Motor neuron (in vitro differentiated cells): ENCODE data around the gene ZXDA. TPM values are rescaled to one million over a fixed set of nuclear protein-coding genes. Genes with fewer than 3 reads are reported as not detected.
"Not testable (repeated sequence)": the region's sequence is repeated elsewhere in the genome, so short reads cannot be mapped to it uniquely, and the experiment has no call there.

Experiments used
- ATAC-seq, 8 experiments: fragments of 200-7000 bp; cut with Tn5 transposase; replicated peaks in 6 of 8; 2 replicates each; pipeline ENCODE4 v1.8.0; 2021; ENCODE audit warnings: mild to moderate bottlenecking in 8 of 8, moderate library complexity in 8 of 8
- H3K27ac ChIP-seq, 2 donors: fragments of 250-450 bp; sonication (Bioruptor Pico); 2 replicates each; pipeline ENCODE4 v1.9.0; 2021; ENCODE audit warnings: antibody characterized with exemption in 2 of 2, mild to moderate bottlenecking in 2 of 2, moderate library complexity in 1 of 2
- H3K4me1 ChIP-seq, 2 donors: fragments of 250-450 bp; sonication (Bioruptor Pico); replicated peaks in 1 of 2; 2 replicates each; pipeline ENCODE4 v1.6.1; 2021; ENCODE audit warnings: antibody characterized with exemption in 2 of 2, mild to moderate bottlenecking in 2 of 2, moderate library complexity in 1 of 2
- H3K4me3 ChIP-seq, 5 donors: fragments of 250-450 bp; sonication (Bioruptor Pico); 2 replicates each; pipeline ENCODE4 v1.9.0; 2021; ENCODE audit warnings: antibody characterized with exemption in 5 of 5, mild to moderate bottlenecking in 5 of 5, moderate library complexity in 4 of 5
- WGBS, 10 experiments: fragments of 450-650 bp; shearing (Covaris generic); methylation state at CpG; one replicate each; pipeline ENCODE4 v1.0.0; 2022; 5-methylcytosine and 5-hydroxymethylcytosine counted together
- in situ Hi-C, 9 experiments: fragments of 400-800 bp; cut with MboI; loops; one replicate each; pipeline ENCODE4 v1.15.0; 2021; ENCODE audit warnings: low sequenced_read_pairs in 9 of 9, low pct_unique_long_range_greater_than_20kb in 2 of 9; ENCODE audit not compliant: unreplicated experiment in 9 of 9
- total RNA-seq, 8 experiments: library from RNA; unstranded; fragments of 300-600 nt; gene quantifications; 2 replicates each; pipeline versions ENCODE4 v1.2.3 to v1.2.4, GENCODE V29; 2022

The ZXDA gene, protein sequence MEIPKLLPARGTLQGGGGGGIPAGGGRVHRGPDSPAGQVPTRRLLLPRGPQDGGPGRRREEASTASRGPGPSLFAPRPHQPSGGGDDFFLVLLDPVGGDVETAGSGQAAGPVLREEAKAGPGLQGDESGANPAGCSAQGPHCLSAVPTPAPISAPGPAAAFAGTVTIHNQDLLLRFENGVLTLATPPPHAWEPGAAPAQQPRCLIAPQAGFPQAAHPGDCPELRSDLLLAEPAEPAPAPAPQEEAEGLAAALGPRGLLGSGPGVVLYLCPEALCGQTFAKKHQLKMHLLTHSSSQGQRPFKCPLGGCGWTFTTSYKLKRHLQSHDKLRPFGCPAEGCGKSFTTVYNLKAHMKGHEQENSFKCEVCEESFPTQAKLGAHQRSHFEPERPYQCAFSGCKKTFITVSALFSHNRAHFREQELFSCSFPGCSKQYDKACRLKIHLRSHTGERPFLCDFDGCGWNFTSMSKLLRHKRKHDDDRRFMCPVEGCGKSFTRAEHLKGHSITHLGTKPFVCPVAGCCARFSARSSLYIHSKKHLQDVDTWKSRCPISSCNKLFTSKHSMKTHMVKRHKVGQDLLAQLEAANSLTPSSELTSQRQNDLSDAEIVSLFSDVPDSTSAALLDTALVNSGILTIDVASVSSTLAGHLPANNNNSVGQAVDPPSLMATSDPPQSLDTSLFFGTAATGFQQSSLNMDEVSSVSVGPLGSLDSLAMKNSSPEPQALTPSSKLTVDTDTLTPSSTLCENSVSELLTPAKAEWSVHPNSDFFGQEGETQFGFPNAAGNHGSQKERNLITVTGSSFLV
- total RNA-seq, result 1 to 10 TPM in 6 of 8 experiments, under 1 TPM in 1, not detected in 1; 0.78 to 6.7 (median 2.6) TPM

DNA sequence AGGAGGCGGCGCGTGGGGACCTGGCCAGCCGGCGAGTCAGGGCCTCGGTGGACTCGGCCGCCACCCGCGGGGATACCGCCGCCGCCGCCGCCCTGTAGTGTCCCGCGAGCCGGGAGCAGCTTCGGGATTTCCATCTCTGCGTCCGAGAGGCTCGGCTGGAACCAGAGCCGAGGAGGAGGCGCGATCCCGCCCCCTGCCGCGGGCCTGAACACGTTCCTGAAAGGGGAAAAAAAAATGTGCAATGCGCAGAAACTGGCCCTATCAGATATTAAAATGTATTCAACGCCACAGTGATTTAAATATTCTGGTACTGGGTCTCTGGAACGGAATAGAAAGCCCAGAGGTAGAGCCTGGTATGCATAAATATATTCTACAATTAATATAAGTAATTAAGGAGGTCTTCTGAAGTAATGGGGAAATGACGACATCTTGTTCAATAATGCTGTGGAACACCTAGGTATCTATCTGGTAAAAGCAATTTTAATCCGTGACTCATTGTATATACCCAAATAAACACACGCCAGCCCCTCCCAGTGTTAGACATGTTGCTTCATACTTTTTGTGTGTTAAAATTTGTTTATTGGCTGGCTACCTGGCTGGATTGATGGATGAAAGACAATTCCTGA is at the start of gene ZXDA:
TSS of gene ZXDA (minus strand) at position 172 of the 626 bp plus-strand sequence. CDS start at position 134, 38 bp downstream.
- in situ Hi-C loops, result not testable (repeated sequence)
- Histone ChIP-seq H3K4me3 (peak within 1 kb of the TSS; percentile 16 to 73 (median 44)), H3K27ac (peak within 1 kb of the TSS in 1 of 2 donors; percentile 97), H3K4me1 (peaks cover 0 to 12% of the 10 kb centered on the region in 2 donors)
- WGBS, 10 experiments, result 0 to 100% (median 43%) methylated on average over 1 to 5 of the region's 35 CpGs; no CpG with 5 or more reads in 6 of the 10 experiments
- peak; percentile 61 to 87 (median 73) for ATAC-seq

DNA sequence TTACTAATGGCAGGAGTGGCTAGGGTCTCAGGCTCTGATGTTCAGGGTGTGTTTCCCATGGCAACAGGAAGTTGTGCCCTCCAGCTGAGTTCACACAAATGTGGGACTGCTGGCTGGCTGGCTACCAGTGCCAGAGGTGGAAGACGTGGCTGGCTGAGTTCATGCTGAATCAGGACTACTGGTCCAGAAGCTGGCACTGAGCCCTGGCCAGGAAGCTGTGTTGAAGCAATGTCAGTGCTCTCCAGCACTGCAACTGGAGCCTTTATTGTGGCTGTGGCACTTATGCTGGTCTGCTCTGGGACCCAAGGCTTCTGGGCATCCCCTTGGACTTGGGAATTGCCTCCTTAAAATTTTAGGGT is 42.0 kb upstream of the ZXDA start:
- no peak overlapping the region for H3K4me3 ChIP-seq
- H3K27ac ChIP-seq, result no peak overlapping the region
- ATAC-seq, result no peak
- in situ Hi-C loops, result no loop called here
- no peaks in the 10 kb centered on the region for H3K4me1 ChIP-seq
- WGBS, 10 experiments, result 0% methylated on average over 1 of the region's 1 CpG; no CpG with 5 or more reads in 9 of the 10 experiments

DNA sequence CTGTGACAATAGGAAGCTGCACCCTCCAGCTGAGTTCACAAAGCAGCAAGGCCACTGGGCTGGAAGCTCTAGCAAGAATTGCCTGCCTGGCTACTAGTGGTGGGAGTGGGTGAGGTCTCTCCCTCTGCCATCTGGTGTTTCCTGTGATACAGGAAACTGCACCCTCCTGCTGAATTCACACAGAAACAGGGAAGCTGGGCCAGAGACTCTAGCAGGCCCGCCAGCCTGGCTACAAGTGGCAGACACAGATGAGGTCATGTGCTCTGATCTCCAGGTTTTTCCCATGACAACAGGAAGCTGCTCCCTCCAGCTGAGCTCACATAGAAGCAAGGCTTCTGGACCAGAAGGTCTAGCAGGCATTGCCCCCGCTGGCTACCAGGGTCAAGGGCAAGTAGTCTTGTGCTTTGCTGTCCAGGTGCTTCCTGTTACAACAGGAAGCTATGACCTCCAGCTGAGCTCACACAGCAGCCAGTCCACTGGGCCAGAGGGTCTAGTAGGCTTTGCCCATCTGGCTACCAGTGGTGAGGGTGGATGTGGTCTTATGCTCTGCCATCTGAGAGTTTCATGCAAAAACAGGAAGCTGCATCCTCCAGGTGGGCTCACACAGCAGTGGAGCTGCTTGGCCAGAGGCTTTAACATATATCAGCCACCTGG is 41.5 kb upstream of the ZXDA start:
- no peaks in the 10 kb centered on the region for H3K4me1 ChIP-seq
- no peak for ATAC-seq
- no peak overlapping the region for H3K4me3 ChIP-seq
- no peak overlapping the region for H3K27ac ChIP-seq
- whole genome bisulfite sequencing, 10 experiments, result no CpG with 5 or more reads among the region's 2 CpGs
- in situ Hi-C loops, result no loop called here

DNA sequence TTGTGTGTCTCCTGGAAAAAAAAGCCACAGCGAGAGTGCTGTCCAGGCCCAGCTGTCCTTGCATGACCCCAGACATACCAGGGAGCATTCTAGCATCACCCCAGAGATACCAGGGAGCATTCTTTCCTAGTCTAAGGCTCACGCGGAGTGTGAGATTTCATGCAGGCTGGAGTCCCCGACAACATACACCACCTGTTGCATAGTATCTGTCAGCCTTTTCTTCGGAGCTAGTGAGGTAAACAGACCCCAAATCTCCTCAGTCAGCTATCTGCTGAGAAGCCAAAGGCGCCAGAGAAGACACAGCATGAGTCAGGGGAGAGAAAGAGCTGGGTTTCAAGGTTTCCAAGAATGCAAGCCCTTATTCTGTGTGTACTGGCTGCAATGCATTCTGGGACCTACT is 23.1 kb upstream of the ZXDA start:
- in situ Hi-C loops, result loop anchor here in 1 of 9 experiments (25.0 kb wide), 1 partner anchor 121 kb away; no protein-coding TSS in a partner anchor
- Histone ChIP-seq H3K4me1 (no peaks in the 10 kb centered on the region), H3K27ac (no peak overlapping the region), H3K4me3 (no peak overlapping the region)
- 0 to 7% methylated on average over 1 to 3 of the region's 6 CpGs; no CpG with 5 or more reads in 8 of the 10 experiments for WGBS, 10 experiments
- no peak for ATAC-seq

DNA sequence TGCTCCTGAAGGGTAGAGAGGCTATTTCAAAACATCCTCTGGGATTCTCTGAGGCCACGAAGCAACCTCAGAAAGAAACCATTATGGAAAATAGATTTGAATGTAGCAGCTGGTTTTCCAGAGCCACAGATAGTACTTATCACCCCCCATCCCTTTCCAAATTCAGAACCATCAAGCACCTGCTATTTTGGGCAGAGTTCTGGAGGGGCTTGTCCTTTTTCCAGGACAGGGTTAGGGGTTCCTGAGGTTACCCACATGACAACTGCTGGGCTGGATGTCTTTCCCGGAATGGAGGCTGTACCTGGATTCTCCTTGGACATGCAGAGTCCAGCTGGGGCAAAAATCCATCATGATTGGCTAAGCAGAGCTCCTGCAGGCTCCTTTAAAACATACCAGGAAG is 22.0 kb upstream of the ZXDA start:
- ATAC-seq, result no peak
- Histone ChIP-seq H3K4me1 (no peaks in the 10 kb centered on the region), H3K4me3 (no peak overlapping the region), H3K27ac (no peak overlapping the region)
- 0 to 10% methylated on average over 1 to 2 of the region's 2 CpGs; no CpG with 5 or more reads in 8 of the 10 experiments for WGBS, 10 experiments
- in situ Hi-C loops, result loop anchor here in 1 of 9 experiments (25.0 kb wide), 1 partner anchor 120 kb away; no protein-coding TSS in a partner anchor

DNA sequence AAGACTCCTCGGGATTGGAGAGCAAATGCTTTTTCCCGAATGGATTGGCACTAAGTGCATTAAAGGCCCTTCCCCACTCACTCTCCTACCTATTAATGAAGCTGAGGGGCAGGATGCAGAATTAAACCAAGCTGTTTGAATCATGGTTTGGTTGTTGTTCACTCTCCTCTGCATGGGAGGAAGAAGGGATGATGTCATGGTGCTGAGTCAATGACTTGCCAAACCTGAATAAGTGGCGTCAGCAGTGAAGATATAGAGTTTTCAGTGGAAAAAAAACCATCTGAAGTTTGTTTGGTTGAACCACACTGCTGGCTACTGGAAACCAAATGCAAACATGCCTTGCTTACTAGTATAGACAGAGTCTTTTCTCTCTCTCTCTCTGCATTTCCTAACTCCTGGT is 19.8 kb upstream of the ZXDA start:
- 0 to 31% (median 20%) methylated on average over 1 to 3 of the region's 3 CpGs; no CpG with 5 or more reads in 6 of the 10 experiments for WGBS, 10 experiments
- no peak for ATAC-seq
- Histone ChIP-seq H3K4me3 (no peak overlapping the region), H3K4me1 (no peaks in the 10 kb centered on the region), H3K27ac (no peak overlapping the region)
- in situ Hi-C loops, result loop anchor here in 1 of 9 experiments (25.0 kb wide), 1 partner anchor 118 kb away; no protein-coding TSS in a partner anchor

DNA sequence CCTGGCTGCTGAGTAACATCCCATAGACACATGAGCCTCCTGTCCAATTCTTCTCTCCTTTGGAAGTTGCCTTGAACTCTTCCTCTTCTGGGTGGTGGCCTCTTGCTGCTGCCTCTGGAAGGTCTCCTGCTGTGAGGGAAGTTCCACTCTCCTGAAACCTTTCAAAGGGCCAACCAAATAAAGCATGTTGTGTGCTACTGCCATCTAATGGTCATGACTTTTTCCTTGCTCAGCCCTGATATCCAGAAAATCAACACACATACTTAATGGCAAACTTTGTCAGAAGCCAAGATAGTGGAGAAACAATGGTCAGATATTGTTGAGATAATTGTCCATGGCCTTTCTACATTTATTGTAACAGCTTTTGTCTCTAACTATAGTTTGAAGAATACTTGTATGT is 19.1 kb upstream of the ZXDA start:
- peak in 4 of 8 experiments; percentile 27 to 80 (median 65) for ATAC-seq
- H3K4me3 ChIP-seq, result no peak overlapping the region
- H3K4me1 ChIP-seq, result no peaks in the 10 kb centered on the region
- no peak overlapping the region for H3K27ac ChIP-seq
- in situ Hi-C loops, result loop anchor here in 1 of 9 experiments (25.0 kb wide), 1 partner anchor 117 kb away; no protein-coding TSS in a partner anchor

DNA sequence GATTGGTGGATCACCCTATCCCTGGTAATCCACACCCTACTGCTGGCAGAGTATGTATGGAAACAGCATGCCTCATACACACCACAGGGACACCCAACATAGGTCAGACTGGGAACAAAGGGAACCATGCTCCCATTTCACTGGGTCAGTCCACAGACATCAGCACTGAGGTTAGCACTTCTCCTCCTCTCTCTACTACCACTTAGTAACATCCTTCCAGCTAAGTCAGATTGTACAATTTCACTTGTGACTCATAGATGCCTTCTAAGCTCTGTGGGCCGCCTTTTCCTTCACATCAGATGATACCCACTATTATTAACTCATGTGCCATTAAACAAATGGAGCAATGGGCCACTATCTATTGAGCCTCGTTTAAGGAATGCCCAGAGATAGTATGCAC is 15.5 kb upstream of the ZXDA start:
- no peak overlapping the region for H3K27ac ChIP-seq
- H3K4me1 ChIP-seq, result no peaks in the 10 kb centered on the region
- no peak overlapping the region for H3K4me3 ChIP-seq
- no peak for ATAC-seq
- in situ Hi-C loops, result loop anchor here in 1 of 9 experiments (25.0 kb wide), 1 partner anchor 114 kb away; no protein-coding TSS in a partner anchor
- 0 to 20% (median 8%) methylated on average over 1 of the region's 2 CpGs; no CpG with 5 or more reads in 6 of the 10 experiments for WGBS, 10 experiments

DNA sequence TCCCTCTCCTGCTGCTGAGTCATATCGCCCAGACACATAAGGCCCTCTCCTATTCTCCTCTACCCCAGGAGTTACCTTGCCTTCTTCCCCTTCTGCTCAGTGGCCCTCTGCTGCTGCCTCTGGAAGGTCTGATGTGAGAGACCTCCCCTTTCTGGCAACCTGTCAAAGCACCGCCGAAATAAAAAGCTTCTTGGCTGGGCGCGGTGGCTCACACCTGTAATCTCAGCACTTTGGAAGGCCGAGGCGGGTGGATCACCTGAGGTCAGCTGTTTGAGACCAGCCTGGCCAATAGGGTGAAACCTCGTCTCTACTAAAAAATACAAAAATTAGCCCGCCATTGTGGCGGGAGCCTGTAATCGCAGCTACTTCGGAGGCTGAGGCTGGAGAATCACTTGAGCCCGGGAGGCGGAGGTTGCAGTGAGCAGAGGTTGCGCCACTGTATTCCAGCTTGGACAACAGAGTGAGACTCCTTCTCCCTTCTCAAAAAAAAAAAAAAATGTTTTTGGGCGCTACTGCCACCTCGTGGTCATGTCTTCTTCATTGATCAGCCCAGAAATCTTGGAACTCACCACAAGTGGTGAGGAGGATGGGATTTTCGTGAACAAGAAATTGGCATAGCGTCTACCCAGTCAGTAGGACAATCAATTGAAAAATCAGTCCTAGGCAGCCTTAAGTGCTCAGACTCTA is 8.6 kb upstream of the ZXDA start:
- in situ Hi-C loops, result no loop called here
- Histone ChIP-seq H3K27ac (no peak overlapping the region), H3K4me1 (no peaks in the 10 kb centered on the region), H3K4me3 (no peak overlapping the region)
- 0 to 47% (median 0%) methylated on average over 1 to 7 of the region's 19 CpGs; no CpG with 5 or more reads in 4 of the 10 experiments for WGBS, 10 experiments
- ATAC-seq, result peak in 3 of 8 experiments; percentile 72 to 86 (median 76)

DNA sequence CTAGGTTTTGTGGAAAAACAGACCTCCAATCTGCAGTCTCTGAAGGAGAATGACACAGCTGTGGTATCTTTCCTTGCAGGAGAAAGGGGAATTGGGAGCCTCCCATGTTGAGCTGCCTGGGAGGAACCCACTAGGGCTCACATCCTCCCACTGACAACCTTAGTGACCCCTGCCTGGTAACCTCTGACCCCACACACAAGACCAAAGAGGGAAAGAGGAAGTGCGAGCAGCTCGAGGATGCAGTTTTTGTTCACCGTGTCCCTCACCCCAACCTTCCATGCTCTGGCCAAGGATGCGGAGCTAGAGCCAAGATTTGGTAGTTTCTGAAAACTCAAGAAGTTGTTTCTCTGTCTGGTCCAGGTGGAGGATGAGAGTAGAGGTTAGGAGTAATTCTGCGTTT is 5.4 kb upstream of the ZXDA start:
- in situ Hi-C loops, result no loop called here
- no peak for ATAC-seq
- 70% methylated on average over 2 of the region's 5 CpGs; no CpG with 5 or more reads in 9 of the 10 experiments for WGBS, 10 experiments

DNA sequence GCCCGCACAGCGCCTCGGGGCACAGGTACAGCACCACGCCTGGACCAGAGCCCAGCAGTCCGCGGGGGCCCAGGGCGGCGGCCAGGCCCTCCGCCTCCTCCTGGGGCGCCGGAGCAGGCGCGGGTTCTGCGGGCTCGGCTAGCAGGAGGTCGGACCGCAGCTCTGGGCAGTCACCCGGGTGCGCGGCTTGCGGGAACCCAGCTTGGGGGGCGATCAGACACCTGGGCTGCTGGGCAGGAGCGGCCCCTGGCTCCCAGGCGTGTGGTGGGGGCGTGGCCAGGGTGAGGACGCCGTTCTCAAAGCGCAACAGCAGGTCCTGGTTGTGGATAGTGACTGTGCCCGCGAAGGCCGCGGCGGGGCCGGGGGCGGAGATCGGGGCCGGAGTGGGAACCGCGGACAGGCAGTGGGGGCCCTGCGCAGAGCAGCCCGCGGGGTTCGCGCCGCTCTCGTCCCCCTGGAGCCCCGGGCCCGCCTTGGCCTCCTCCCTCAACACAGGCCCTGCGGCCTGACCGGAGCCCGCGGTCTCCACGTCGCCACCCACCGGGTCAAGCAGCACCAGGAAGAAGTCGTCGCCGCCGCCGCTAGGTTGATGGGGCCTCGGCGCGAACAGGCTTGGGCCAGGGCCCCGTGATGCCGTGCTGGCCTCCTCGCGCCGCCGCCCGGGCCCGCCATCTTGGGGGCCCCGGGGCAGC is 517 bp downstream of the ZXDA start:
- H3K27ac ChIP-seq, result peak overlapping the region in 1 of 2 donors; percentile 97
- no CpG with 5 or more reads among the region's 72 CpGs for WGBS, 10 experiments
- peak; percentile 43 to 90 (median 71) for ATAC-seq
- peaks cover 0 to 12% of the 10 kb centered on the region in 2 donors for H3K4me1 ChIP-seq
- in situ Hi-C loops, result not testable (repeated sequence)
- peak overlapping the region; percentile 16 to 73 (median 44) for H3K4me3 ChIP-seq

More for the DNA sequence above, 5.4 kb upstream of the ZXDA start:
- H3K27ac ChIP-seq, result no peak overlapping the region
- H3K4me3 ChIP-seq, result no peak overlapping the region
- peaks cover 0 to 4% of the 10 kb centered on the region in 2 donors for H3K4me1 ChIP-seq
